RPMI7951 (cell line): ENCODE results near the gene PCAT7. TPM values are rescaled to one million over a fixed set of nuclear protein-coding genes. Genes with fewer than 3 reads are reported as not detected.

Source experiments
- DNase-seq: peaks from one replicate; pipeline ENCODE4 v3.0.0-alpha.2; 2012; ENCODE audit warnings: low read depth
- total RNA-seq: library from RNA; depleted of rRNA; stranded (reverse); fragments of >200 nt; shearing (Covaris generic); gene quantifications from 2 replicates; pipeline ENCODE4 v1.2.3, GENCODE V29; 2014; rRNA removed

PCAT7 gene
- total RNA-seq, 1 experiment from 2014 or later, result 0.36 TPM

DNA sequence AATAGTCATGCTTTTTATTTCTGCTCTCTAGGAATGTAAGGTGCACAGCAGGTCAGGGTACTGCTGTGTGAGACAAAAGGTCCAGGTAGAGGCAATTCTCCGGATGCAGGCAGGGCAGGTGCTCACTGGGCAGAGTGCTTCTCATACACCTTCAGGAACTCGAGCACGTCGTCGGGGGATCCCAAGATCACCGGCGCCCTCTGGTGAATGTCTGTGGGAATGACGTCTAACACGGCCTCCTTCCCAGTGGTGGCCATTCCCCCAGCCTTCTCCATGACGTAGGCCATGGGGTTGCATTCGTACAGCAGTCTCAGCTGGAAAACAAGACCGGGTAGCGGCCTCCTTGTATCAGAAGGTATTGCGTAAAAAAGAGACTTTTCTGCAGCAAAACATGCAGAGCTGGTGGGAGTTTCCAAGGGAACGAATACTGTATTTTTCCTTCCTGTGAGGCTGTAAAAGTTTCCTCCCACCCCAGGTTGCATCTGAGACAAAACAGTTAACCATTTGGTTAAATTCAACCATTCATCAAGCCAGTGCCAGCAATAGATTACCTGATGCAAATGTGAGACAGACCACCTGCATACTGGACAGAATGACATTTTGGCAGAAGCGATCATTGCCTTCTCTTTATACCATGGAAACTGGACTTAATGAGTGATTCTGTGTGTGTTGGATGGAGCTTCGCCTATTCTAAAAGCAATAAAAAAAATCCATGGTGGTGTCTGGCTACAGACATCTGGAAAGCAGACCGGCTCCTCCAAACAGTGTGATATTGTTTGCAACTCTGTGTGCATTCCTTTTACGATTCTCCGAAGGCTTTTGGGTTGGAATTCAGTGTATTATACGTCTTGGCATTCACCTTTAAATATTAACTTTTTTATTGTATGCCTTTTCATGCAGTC lies 48.6 kb downstream of the PCAT7 start:
- DNase-seq, result peak; percentile 67

- no peak for DNase-seq
Measured at GRCh38 chr9:94606646-94607422, 52.0 kb downstream of the PCAT7 start.

- no peak for DNase-seq
Measured at GRCh38 chr9:94607423-94607691, 52.5 kb downstream of the PCAT7 start.

GRCh38 chr9:94610181-94610606 lies 55.3 kb downstream of the PCAT7 start:
- no peak for DNase-seq

GRCh38 chr9:94611638-94612068 lies 56.8 kb downstream of the PCAT7 start:
- no peak for DNase-seq

DNA sequence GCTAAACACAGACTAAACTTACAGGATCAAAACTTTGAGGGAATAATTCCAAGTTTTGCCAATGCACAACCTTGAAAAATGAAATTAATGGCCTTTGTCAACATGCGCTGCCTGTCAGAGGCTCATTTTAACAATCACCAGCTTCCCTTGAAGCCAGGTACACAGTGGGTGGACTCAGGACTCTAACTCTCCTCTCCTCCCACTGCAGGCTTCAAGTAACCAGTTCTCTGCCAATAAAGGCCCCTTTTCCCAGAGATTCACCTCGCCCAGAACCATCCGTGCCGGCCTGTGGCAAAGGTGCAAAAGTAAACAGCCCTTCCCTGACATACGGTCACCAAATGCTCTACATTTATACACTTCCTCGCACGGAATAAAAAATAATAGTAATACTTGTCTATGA lies 57.2 kb downstream of the PCAT7 start:
- DNase-seq, result no peak

DNA sequence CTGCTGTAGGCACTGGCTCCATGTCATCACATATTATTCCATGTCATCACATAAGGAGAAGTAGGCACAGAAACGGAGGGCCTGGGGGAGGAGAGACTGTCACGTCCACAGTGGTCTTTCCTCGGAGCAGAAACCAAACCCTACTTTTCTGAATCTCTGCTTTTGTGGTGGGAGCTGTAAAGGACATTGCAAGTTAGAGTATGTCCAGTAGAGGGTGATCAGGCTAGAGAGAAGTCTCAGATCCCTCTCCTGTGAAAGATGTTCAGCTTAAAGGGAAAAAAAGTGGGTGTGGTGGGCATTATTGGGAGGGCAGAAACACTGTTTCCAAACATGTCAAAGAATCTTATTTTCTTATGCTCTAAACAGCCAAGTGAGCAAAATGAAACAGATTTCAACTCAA lies 58.1 kb downstream of the PCAT7 start:
- DNase-seq, result no peak

GRCh38 chr9:94619026-94619425 lies 64.1 kb downstream of the PCAT7 start:
- no peak for DNase-seq

Other genes starting within 250 kb of the PCAT7 start
- gene NUTM2F, start 226.4 kb upstream of the PCAT7 start, total RNA-seq, result not detected in 2 replicates
- gene FBP2, start 38.7 kb downstream of the PCAT7 start, total RNA-seq, result not detected in 2 replicates
- not detected in 2 replicates for gene FBP1, start 84.4 kb downstream of the PCAT7 start, total RNA-seq
- 118 and 119 TPM in 2 replicates for gene AOPEP, start 171.6 kb downstream of the PCAT7 start, total RNA-seq